Mesendoderm (in vitro differentiated cells): ENCODE results near the gene KNSTRN.

Experiments
- DNase-seq: peaks from one replicate; pipeline ENCODE4 v3.0.0; 2013
- H2AK5ac ChIP-seq: 2 replicates; pipeline ENCODE4 v1.6.1; 2013; ENCODE audit warnings: low read length, inconsistent platforms
- H2BK120ac ChIP-seq: 2 replicates; pipeline ENCODE4 v1.6.1; 2013; ENCODE audit warnings: low read depth, mild to moderate bottlenecking, low read length, moderate library complexity, mixed read lengths
- H2BK15ac ChIP-seq: replicated peaks from 2 replicates; pipeline ENCODE4 v1.6.1; 2013; ENCODE audit warnings: low read depth, mild to moderate bottlenecking, moderate library complexity
- H2BK5ac ChIP-seq: 2 replicates; pipeline ENCODE4 v1.6.1; 2013; ENCODE audit warnings: low read length, inconsistent platforms
- H3K18ac ChIP-seq: 2 replicates; pipeline ENCODE4 v1.6.1; 2013; ENCODE audit warnings: mild to moderate bottlenecking, low read length, mixed read lengths
- H3K23ac ChIP-seq: one replicate; pipeline ENCODE4 v1.6.1; 2013; ENCODE audit warnings: low read length
- H3K27ac ChIP-seq: 2 replicates; pipeline ENCODE4 v1.5.1; 2013; ENCODE audit warnings: low read depth, mild to moderate bottlenecking, inconsistent platforms, low read length, moderate library complexity
- H3K27me3 ChIP-seq: 2 replicates; pipeline ENCODE4 v1.6.1; 2013; ENCODE audit warnings: low read length, control low read depth, mild to moderate bottlenecking, inconsistent platforms; ENCODE audit not compliant: insufficient read depth, poor library complexity
- H3K36me3 ChIP-seq: 2 replicates; pipeline ENCODE4 v1.6.1; 2013; ENCODE audit warnings: low read length, inconsistent platforms; ENCODE audit not compliant: control insufficient read depth, insufficient read depth
- H3K4ac ChIP-seq: one replicate; pipeline ENCODE4 v1.6.1; 2013; ENCODE audit warnings: low read depth, mild to moderate bottlenecking, low read length, moderate library complexity
- H3K4me1 ChIP-seq: 2 replicates; pipeline ENCODE4 v1.6.1; 2013; ENCODE audit warnings: low read depth, low read length, inconsistent platforms; ENCODE audit not compliant: control insufficient read depth
- H3K4me2 ChIP-seq: 2 replicates; pipeline ENCODE4 v1.6.1; 2013; ENCODE audit warnings: low read length
- H3K4me3 ChIP-seq: 2 replicates; pipeline ENCODE4 v1.5.1; 2013; ENCODE audit warnings: mild to moderate bottlenecking, low read length
- H3K56ac ChIP-seq: one replicate; pipeline ENCODE4 v1.6.1; 2013; ENCODE audit warnings: low read length
- H3K79me1 ChIP-seq: 2 replicates; pipeline ENCODE4 v1.6.1; 2013; ENCODE audit warnings: low read length, inconsistent platforms
- H3K79me2 ChIP-seq: 2 replicates; pipeline ENCODE4 v1.6.1; 2013; ENCODE audit warnings: mild to moderate bottlenecking, low read length; ENCODE audit not compliant: control insufficient read depth, insufficient read depth
- H3K9ac ChIP-seq: 2 replicates; pipeline ENCODE4 v1.6.1; 2013; ENCODE audit warnings: low read length, inconsistent platforms
- H4K5ac ChIP-seq: one replicate; pipeline ENCODE4 v1.6.1; 2013; ENCODE audit warnings: low read length
- H4K8ac ChIP-seq: one replicate; pipeline ENCODE4 v1.6.1; 2013; ENCODE audit warnings: low read depth, mild to moderate bottlenecking, control low read depth, low read length, moderate library complexity
- WGBS: extraction: QIAGEN DNeasy Blood & Tissue Kit; methylation state at CpG from one replicate; pipeline ENCODE4 v1.1.7; 2013; ENCODE audit warnings: low lambda C conversion rate, missing lambda C conversion rate; ENCODE audit not compliant: insufficient coverage; ENCODE audit errors: extremely low coverage; 5-methylcytosine and 5-hydroxymethylcytosine counted together

KNSTRN gene

GRCh38 chr15:40430271-40430805 lies 47.8 kb downstream of the KNSTRN start:
- peak overlapping the region; percentile 68 for H3K23ac ChIP-seq
- no peak overlapping the region for H2BK120ac ChIP-seq
- peaks cover 10% of the 10 kb centered on the region for H3K4me1 ChIP-seq
- DNase-seq = peak; percentile 55
- H3K79me1 ChIP-seq = no peaks in the 10 kb centered on the region
- no peak overlapping the region for H2BK15ac ChIP-seq
- H4K5ac ChIP-seq = no peak overlapping the region
- no peak overlapping the region for H3K9ac ChIP-seq
- H2AK5ac ChIP-seq = no peak overlapping the region
- H3K4ac ChIP-seq = no peak overlapping the region
- H3K27ac ChIP-seq = no peak overlapping the region
- H3K4me3 ChIP-seq = no peak overlapping the region
- H3K56ac ChIP-seq = peak overlapping the region; percentile 31
- no peak overlapping the region for H3K4me2 ChIP-seq
- no CpG with 5 or more reads among the region's 10 CpGs for WGBS
- no peaks in the 10 kb centered on the region for H3K36me3 ChIP-seq
- no peak overlapping the region for H2BK5ac ChIP-seq
- no peaks in the 10 kb centered on the region for H3K79me2 ChIP-seq
- no peaks in the 10 kb centered on the region for H3K27me3 ChIP-seq
- no peak overlapping the region for H4K8ac ChIP-seq
- H3K18ac ChIP-seq = no peak overlapping the region

- H3K18ac ChIP-seq = no peak overlapping the region
- no peak overlapping the region for H4K8ac ChIP-seq
- DNase-seq = no peak
- H2AK5ac ChIP-seq = no peak overlapping the region
- H2BK120ac ChIP-seq = no peak overlapping the region
- no peaks in the 10 kb centered on the region for H3K27me3 ChIP-seq
- WGBS = no CpG with 5 or more reads among the region's 20 CpGs
- H3K23ac ChIP-seq = no peak overlapping the region
- H3K4ac ChIP-seq = no peak overlapping the region
- no peak overlapping the region for H2BK5ac ChIP-seq
- H3K36me3 ChIP-seq = no peaks in the 10 kb centered on the region
- no peak overlapping the region for H3K27ac ChIP-seq
- no peak overlapping the region for H2BK15ac ChIP-seq
- peak overlapping the region; percentile 99 for H3K4me2 ChIP-seq
- H4K5ac ChIP-seq = no peak overlapping the region
- H3K4me1 ChIP-seq = peaks cover 27% of the 10 kb centered on the region
- H3K4me3 ChIP-seq = no peak overlapping the region
- H3K79me1 ChIP-seq = no peaks in the 10 kb centered on the region
- peak overlapping the region; percentile 97 for H3K56ac ChIP-seq
- H3K79me2 ChIP-seq = no peaks in the 10 kb centered on the region
- peak overlapping the region; percentile 87 for H3K9ac ChIP-seq
Observed at GRCh38 chr15:40435023-40435709, 52.6 kb downstream of the KNSTRN start.

GRCh38 chr15:40435710-40436089 lies 53.2 kb downstream of the KNSTRN start:
- no peaks in the 10 kb centered on the region for H3K79me1 ChIP-seq
- no peaks in the 10 kb centered on the region for H3K36me3 ChIP-seq
- H3K27ac ChIP-seq = no peak overlapping the region
- DNase-seq = no peak
- no peaks in the 10 kb centered on the region for H3K27me3 ChIP-seq
- H2BK120ac ChIP-seq = no peak overlapping the region
- H3K9ac ChIP-seq = peak overlapping the region; percentile 87
- H3K4me2 ChIP-seq = peak overlapping the region; percentile 99
- no peak overlapping the region for H2BK5ac ChIP-seq
- H3K4ac ChIP-seq = peak overlapping the region; percentile 77
- peak overlapping the region; percentile 24 for H3K18ac ChIP-seq
- H3K4me1 ChIP-seq = peaks cover 26% of the 10 kb centered on the region
- no CpG with 5 or more reads among the region's 15 CpGs for WGBS
- H3K4me3 ChIP-seq = peak overlapping the region; percentile 74
- H3K79me2 ChIP-seq = no peaks in the 10 kb centered on the region
- H2BK15ac ChIP-seq = no peak overlapping the region
- H4K8ac ChIP-seq = no peak overlapping the region
- H3K56ac ChIP-seq = peak overlapping the region; percentile 97
- H3K23ac ChIP-seq = peak overlapping the region; percentile 57
- no peak overlapping the region for H4K5ac ChIP-seq
- no peak overlapping the region for H2AK5ac ChIP-seq

GRCh38 chr15:40436116-40436891 lies 53.8 kb downstream of the KNSTRN start:
- Histone ChIP-seq H2AK5ac (peak overlapping the region; percentile 55), H3K4me2 (peak overlapping the region; percentile 99), H2BK15ac (no peak overlapping the region), H3K27ac (no peak overlapping the region), H4K8ac (no peak overlapping the region), H3K4ac (peak overlapping the region; percentile 77), H3K79me2 (peaks cover 1% of the 10 kb centered on the region), H2BK120ac (no peak overlapping the region), H3K27me3 (no peaks in the 10 kb centered on the region), H3K23ac (peak overlapping the region; percentile 57), H3K79me1 (no peaks in the 10 kb centered on the region), H3K4me3 (peak overlapping the region; percentile 74), H3K4me1 (peaks cover 26% of the 10 kb centered on the region), H3K56ac (peak overlapping the region; percentile 97), H3K36me3 (no peaks in the 10 kb centered on the region), H4K5ac (no peak overlapping the region), H3K18ac (peak overlapping the region; percentile 24), H2BK5ac (peak overlapping the region; percentile 65), H3K9ac (peak overlapping the region; percentile 87)
- no CpG with 5 or more reads among the region's 39 CpGs for WGBS
- no peak for DNase-seq

GRCh38 chr15:40436892-40437751 lies 54.6 kb downstream of the KNSTRN start:
- no peak overlapping the region for H3K27ac ChIP-seq
- peak overlapping the region; percentile 19 for H3K4ac ChIP-seq
- peak overlapping the region; percentile 72 for H3K23ac ChIP-seq
- peak; percentile 80 for DNase-seq
- peak overlapping the region; percentile 74 for H3K4me3 ChIP-seq
- no peak overlapping the region for H2BK120ac ChIP-seq
- no peak overlapping the region for H4K5ac ChIP-seq
- H4K8ac ChIP-seq = no peak overlapping the region
- H3K9ac ChIP-seq = peak overlapping the region; percentile 87
- no peaks in the 10 kb centered on the region for H3K36me3 ChIP-seq
- H3K79me2 ChIP-seq = peaks cover 9% of the 10 kb centered on the region
- H2BK5ac ChIP-seq = peak overlapping the region; percentile 65
- peak overlapping the region; percentile 97 for H3K56ac ChIP-seq
- H3K4me1 ChIP-seq = peaks cover 26% of the 10 kb centered on the region
- no peaks in the 10 kb centered on the region for H3K27me3 ChIP-seq
- peak overlapping the region; percentile 24 for H3K18ac ChIP-seq
- no peaks in the 10 kb centered on the region for H3K79me1 ChIP-seq
- peak overlapping the region; percentile 99 for H3K4me2 ChIP-seq
- H2AK5ac ChIP-seq = peak overlapping the region; percentile 55
- no peak overlapping the region for H2BK15ac ChIP-seq
- WGBS = no CpG with 5 or more reads among the region's 17 CpGs
